Activated CD8-positive, alpha-beta memory T cell treated with anti-CD3 and anti-CD28 coated beads, Interleukin-2, amount 50 U/mL, for 1 hour (primary cell): ENCODE data around the gene FAM151B.
"Not testable (repeated sequence)": the region's sequence is repeated elsewhere in the genome, so short reads cannot be mapped to it uniquely, and the experiment has no call there.

Experiments used
- DNase-seq: peaks from one replicate; pipeline ENCODE4 v3.0.0-alpha.2; 2020; ENCODE audit errors: extremely low read depth

Gene FAM151B

GRCh38 chr5:80503641-80504040 lies 15.7 kb downstream of the FAM151B start:
- DNase-seq: no peak

- no peak for DNase-seq
These were observed 16.9 kb downstream of the FAM151B start for GRCh38 chr5:80504833-80505232.

DNA sequence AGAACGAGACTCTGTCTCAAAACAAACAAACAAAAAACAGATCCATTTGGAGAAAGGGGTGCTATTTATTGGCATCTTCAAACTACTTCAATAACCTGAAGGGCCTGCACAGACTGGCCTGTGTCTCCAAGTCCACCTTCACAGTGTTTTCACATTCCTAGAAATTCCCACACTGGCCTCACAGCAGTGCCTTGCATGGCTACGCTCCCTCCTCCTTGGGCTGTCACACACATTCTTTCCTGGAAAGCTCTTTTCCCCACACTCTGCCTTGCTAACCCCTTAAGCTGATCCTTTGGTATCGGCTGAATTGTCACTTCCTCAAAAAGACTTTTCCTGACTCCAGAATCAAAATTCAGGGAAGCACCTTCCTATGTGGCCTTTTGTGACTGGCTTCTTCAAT lies 19.8 kb downstream of the FAM151B start:
- DNase-seq: no peak

DNA sequence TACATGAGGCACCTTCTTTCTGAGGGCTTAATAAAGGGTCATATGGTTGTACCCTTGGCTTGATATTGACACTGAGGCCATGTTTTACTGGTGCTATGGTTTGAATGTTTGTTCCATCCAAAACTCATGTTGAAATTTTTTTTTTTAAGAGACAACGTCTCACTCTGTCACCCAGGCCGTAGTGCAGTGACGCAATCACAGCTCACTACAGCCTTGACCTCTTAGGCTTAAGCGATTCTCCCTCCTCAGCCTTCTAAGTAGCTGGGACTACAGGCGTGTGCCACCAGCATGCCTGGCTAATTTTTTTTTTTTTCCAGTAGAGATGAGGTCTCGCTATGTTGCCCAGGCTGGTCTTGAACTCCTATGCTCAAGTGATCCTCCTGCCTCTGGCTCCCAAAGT lies 20.9 kb downstream of the FAM151B start:
- DNase-seq: no peak

DNA sequence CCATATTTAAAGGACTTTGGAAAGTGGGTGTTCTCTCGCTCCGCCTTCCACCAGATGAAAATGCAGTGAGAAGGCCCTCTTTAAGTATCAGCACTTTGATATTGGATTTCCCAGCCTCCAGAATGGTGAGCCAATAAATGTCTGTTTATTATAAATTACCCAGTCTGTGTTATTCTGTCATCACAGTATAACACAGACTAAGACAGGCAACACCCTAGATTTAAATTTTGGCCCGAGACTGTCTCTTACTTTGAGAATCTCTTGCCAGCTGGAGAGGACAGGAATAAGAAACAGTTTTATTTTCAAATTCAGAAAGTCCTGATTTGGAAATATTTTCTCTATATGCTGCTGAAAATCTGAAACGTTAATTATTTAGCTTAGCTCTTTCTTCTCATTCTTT lies 21.5 kb downstream of the FAM151B start:
- DNase-seq: no peak

DNA sequence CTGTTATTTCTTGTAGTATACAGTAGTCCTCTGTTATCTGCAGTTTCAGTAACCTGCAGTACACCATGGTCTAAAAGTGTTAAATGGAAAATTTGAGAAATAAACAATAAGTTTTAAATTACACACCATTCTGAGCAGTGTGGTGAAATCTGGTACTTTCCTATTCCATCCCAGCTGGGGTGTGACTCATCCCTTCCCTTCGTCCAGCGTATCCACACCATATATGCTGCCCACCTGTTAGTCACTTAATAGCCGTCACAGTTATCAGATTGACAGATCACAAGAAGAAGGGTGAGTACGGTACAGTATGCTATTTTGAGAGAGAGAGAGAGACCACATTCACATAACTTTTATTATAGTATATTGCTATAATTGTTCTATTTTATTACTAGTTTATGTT lies 28.9 kb downstream of the FAM151B start:
- DNase-seq: no peak

DNA sequence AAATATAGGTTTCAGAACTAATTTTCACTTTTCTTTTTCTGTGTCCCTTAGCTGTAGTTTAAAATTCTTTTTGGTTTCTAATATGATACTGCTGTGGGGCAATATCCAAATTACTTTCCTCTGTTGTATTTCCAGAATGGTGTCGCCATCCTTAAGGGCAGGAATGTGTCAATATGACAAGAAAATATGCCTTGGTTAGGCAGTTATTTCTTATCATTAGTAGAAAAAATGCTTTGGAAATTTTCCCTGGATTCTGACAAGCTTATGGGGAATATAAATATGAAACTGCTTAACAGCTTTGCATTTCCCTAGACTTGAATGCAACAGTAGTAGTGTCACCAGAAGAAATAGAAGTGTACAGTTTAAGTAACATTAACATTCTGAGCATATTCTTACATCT lies 52.8 kb downstream of the FAM151B start:
- DNase-seq: no peak

DNA sequence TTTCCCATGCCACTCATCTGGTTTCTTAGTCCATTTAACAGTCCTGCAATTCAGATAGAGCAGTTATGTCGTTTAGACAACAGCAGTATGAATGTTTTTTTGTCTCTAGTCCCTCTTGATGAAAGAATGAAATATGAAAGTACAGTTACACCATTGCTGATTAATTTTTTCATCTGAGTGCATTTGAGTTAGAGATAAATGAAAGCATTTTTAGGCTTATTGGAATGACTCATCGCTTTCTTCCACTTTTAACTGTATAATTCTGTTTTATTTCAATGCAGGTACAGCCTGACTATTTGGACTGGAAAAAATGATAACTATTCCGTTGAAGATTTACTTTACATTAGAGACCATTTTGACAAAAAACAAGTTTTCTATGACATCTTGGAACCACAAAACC lies 53.5 kb downstream of the FAM151B start:
- no peak for DNase-seq

DNA sequence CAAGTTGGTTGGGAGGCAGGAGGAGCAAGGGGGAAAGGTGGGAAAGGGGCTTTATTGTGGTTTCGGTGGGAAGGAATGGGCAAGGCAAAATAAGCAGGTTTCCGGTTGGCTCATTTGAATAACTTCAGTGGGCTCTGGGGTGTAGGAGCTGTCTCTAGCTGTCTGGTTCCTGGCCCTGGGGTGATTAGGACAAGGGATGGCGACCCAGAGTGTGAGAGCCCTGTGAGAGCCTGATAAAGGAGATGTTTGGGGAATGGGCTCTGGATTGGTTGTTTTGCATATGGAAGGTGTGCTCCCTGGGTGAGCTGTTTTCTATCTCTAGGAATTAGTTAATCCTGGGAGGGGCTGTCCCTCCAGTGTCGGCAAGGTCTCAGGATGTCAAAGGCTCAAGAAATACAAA lies 66.7 kb downstream of the FAM151B start:
- DNase-seq: no peak

GRCh38 chr5:80555099-80555498 lies 67.2 kb downstream of the FAM151B start:
- DNase-seq: no peak

DNA sequence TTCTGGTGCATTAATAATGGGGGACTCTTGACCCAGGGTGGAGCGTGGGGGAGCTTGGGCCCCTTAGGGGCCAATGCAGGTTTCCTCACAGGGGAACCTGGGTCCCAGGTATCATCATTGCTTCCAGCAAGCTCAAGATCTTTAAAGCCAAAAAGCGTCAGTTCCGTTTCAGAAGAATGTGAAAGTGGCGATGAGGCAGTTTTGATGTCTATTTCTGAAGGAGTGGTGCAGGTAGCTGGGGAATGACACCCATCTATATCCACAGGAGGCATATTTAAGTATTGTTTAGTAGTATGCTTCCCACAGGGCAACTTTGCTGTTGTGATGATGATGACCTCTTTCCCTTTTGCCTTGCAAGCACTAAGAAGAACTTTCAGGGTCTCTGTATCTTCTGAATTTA lies 71.3 kb downstream of the FAM151B start:
- DNase-seq: no peak

DNA sequence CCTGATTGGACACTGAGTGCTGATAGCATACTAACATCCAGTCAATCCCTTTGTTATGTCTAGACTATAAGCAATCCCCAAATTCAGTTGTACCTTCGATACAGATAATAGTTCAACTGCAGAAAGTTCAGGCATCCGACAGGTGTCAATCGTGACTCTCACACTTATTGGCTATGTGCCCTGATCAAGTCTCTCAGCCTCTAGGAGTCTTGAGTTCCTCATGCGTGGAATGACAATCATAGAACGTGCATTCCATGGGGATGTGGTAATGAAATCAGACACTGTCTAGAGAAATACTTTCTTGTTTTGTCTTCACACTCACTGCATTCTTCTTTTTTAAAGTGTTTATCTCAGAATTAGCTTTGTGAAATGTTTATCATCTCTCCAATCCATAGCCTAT lies 77.4 kb downstream of the FAM151B start:
- no peak for DNase-seq

DNA sequence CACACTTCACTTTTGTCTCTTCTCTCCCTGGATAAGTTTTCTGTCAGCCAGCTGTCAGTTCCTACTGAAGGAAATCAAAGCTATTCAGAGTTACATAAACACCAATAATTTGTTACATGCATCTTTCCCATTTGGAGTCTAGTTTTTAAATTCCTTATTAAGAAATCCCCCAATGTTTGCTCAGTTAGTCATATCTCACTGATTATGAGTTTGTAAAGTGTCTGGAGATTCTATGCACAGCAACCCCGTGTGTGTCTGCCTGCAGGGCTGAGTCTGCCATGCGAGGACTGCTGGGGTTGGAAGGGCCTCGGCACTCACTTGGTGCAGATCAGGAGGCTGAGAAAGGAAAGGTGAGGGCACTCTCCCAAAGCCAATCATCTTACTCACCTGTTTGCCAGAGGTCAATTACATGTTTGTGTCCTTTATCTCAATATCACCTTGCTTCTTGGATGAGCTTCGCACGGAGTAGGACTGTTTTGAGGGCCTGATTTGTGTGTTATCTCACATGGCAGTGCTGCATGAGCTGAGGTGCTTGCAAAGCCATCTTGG lies 78.9 kb downstream of the FAM151B start:
- DNase-seq: no peak

DNA sequence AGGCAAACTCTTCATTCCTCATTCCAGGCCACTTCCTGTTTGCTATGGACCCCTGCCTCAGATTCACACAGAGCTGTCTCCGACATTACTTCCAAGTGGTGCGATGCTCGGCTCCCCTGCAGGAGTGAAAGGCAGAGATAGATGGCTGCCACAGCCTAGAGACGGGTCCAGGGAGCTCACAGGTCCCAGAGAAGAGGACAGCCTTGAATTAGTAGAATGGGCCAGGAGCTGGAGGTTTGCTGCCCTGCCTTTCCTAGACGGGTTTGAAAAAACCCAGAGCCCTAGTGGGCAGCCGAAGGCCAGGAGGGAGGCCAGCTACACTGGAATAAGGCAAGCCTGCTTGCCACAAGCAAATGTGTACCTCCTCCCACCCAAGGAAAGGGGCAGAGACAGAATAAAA lies 80.4 kb downstream of the FAM151B start:
- no peak for DNase-seq

- DNase-seq: no peak
These were observed 81.4 kb downstream of the FAM151B start for GRCh38 chr5:80569086-80569960.

DNA sequence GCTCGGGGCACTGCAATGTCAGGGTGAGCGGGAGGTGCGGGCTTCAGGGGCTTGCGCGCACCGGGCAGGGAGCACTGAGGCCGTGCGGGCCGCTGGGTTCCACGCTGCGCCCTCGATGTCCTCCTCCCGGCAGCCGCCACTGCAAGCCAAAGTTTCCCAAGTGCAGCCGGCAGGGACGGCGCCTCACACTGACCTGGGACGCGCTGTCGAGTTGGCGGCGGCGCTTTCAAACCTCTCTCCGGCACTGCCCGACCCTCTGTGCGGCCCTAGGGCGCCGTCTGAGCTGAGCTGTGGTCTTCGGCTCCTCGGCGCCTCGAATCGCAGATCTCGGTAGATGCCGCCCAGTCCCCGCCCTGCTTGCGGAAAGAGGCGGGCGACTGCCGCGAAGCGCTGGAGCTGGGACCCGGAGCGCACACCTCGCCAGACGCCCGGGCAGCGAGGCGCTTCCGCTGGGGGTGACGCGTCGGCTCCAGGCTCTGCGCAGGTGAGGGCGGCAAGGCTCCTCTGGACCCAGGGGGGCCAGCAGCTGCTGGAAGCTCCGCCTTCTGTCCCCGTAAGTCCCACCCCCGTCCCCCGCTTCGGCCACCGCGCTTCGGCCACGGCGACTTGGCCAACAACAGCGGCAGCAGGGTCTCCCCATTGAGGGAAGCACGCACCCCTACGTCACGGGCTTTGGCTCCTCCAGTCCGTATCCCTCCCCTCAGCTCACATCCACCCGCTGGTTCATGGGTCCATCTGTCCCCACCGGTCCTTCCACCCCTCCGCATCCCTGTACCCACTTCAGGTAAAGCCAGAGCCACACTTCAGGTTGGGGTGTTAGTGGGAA lies 82.3 kb downstream of the FAM151B start, which contains the start of gene ANKRD34B:
Gene ANKRD34B (minus strand): TSS at position 320 of the 826 bp plus-strand sequence. CDS start 10,261 bp downstream, outside the sequence.
- no peak for DNase-seq

GRCh38 chr5:80573062-80573461 lies 85.2 kb downstream of the FAM151B start:
- DNase-seq: no peak

DNA sequence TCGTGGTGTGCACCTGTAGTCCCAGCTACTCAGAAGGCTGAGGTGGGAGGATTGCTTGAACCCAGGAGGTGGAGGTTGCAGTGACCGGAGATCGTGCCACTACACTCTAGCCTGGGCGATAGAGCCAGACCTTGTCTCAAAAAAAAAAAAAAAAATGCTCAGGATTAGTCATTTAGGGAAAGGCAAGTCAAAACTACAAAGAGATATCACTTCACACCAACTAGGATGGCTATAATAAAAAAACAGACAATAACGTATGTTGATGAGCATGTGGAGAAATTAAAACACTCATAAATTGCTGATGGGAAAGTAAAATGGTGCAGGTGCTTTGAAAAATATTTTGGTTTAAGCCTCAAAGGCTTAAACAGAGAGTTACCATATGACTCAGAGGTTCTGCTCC lies 88.5 kb downstream of the FAM151B start:
- DNase-seq: no peak

- no peak for DNase-seq
These were observed 89.8 kb downstream of the FAM151B start for GRCh38 chr5:80577707-80578106.

- no peak for DNase-seq
These were observed 91.2 kb downstream of the FAM151B start for GRCh38 chr5:80579050-80579449.

GRCh38 chr5:80580291-80580690 lies 92.4 kb downstream of the FAM151B start:
- DNase-seq: not testable (repeated sequence)

GRCh38 chr5:80584770-80585169 lies 96.9 kb downstream of the FAM151B start:
- DNase-seq: no peak
